ENCODE results near the gene SLC22A1. TPM values are rescaled to one million over a fixed set of nuclear protein-coding genes. Genes with fewer than 3 reads are reported as not detected.

The SLC22A1 gene
- total and polyA plus RNA-seq, 2 of the 8 experiments (the other 6 are each of a cell fraction or from before 2014, with no cell fraction given) = 0.12 to 0.45 TPM

- H3K4me1 ChIP-seq (replicated peaks in 1 of 4; ENCODE audit: control insufficient read depth in 3 of 4, insufficient read depth in 4 of 4, low read length in 3 of 4) = peaks cover 2 to 19% (median 3%) of the 10 kb centered on the region in 4 experiments; a peak in 5 of 7 replicates
- H4K91ac ChIP-seq (replicated peaks; ENCODE audit: insufficient read length, low read length) = no peak overlapping the region
- peak; percentile 97 for FAIRE-seq
- H3K36me3 ChIP-seq (ENCODE audit: control insufficient read depth in 2 of 4, insufficient read depth in 4 of 4, low read length in 3 of 4) = no peaks in the 10 kb centered on the region
- no peaks in the 10 kb centered on the region for H3K9me3 ChIP-seq (ENCODE audit: insufficient read depth in 2 of 2, low read depth in 1 of 2, low read length in 1 of 2)
- 0 out of 2 replicates have a peak overlapping the region, but pooled peaks have one; percentile 3 for H2BK5ac ChIP-seq (ENCODE audit: low read depth, low read length)
- H3K27me3 ChIP-seq (replicated peaks in 1 of 4; ENCODE audit: control insufficient read depth in 3 of 4, extremely low read depth in 1 of 4, insufficient read depth in 3 of 4, low read length in 3 of 4) = no peaks in the 10 kb centered on the region; a peak in 1 of 7 replicates
- H2AK5ac ChIP-seq (ENCODE audit: low read depth, low read length) = 0 out of 2 replicates have a peak overlapping the region, but pooled peaks have one; percentile 5
- H3K4ac ChIP-seq (replicated peaks; ENCODE audit: insufficient read length, low read depth, low read length) = no peak overlapping the region
- no peak overlapping the region for H3K27ac ChIP-seq (ENCODE audit: low read depth, low read length)
- no peak overlapping the region for H2BK20ac ChIP-seq (ENCODE audit: low read length)
- CTCF ChIA-PET (ENCODE audit: partially characterized antibody) = interaction anchor here (0.7 to 3.4 kb wide), 48 partner anchors 9 to 398 kb away, joined by 3 to 37 read pairs (median 4); no protein-coding TSS in a partner anchor
- no peak overlapping the region for H3K56ac ChIP-seq (replicated peaks; ENCODE audit: insufficient read length, low read depth, low read length)
- no peak overlapping the region for H2BK120ac ChIP-seq (replicated peaks; ENCODE audit: low read depth, low read length)
- no peak overlapping the region for H4K5ac ChIP-seq (ENCODE audit: insufficient read length, low read depth, low read length)
- no peak overlapping the region for H3K4me3 ChIP-seq (ENCODE audit: extremely low read depth in 1 of 4, insufficient read depth in 2 of 4, low read depth in 3 of 4, low read length in 4 of 4)
- 0 out of 2 replicates have a peak overlapping the region, but pooled peaks have one; percentile 51 for H2BK15ac ChIP-seq (ENCODE audit: low read length)
- TF ChIP-seq BRCA1 (IDR thresholded peaks at IDR 0.05; ENCODE audit: low read depth, low read length) = no peak
- TF ChIP-seq CTCF (IDR thresholded peaks at IDR 0.05; ENCODE audit: control extremely low read depth in 1 of 3, insufficient read depth in 1 of 3, low read depth in 1 of 3, low read length in 3 of 3) = peak; percentile 23 to 78 (median 72)
- peak; percentile 81 to 85 for TF ChIP-seq RAD21 (IDR thresholded peaks at IDR 0.05 in 1 of 2, conservative IDR thresholded peaks at IDR 0.05 in 1 of 2; ENCODE audit: low read depth in 2 of 2, low read length in 2 of 2)
- H3K23me2 ChIP-seq (ENCODE audit: low read depth, low read length) = no peaks in the 10 kb centered on the region
- no peak overlapping the region for H3K18ac ChIP-seq (ENCODE audit: extremely low read depth, low read length)
- no peaks in the 10 kb centered on the region for H4K20me1 ChIP-seq (replicated peaks in 1 of 2; ENCODE audit: control insufficient read depth in 1 of 2, insufficient read depth in 2 of 2, low read length in 2 of 2)
- POLR2A ChIA-PET (ENCODE audit: partially characterized antibody) = interaction anchor here (0.9 kb wide), 1 partner anchor 9 kb away, joined by 3 read pairs; no protein-coding TSS in a partner anchor
- no peak overlapping the region for H3K9ac ChIP-seq (replicated peaks in 1 of 4; ENCODE audit: extremely low read depth in 1 of 4, low read depth in 3 of 4, low read length in 3 of 4)
- no peaks in the 10 kb centered on the region for H3K79me1 ChIP-seq (ENCODE audit: low read depth, low read length)
- 73% methylated on average over 8 of the region's 8 CpGs; no CpG with 5 or more reads in 1 of the 2 experiments for WGBS, 2 experiments (ENCODE audit: extremely low coverage in 1 of 2, insufficient coverage in 1 of 2, insufficient read length in 1 of 2, insufficient replicate concordance in 2 of 2, low coverage in 1 of 2, low lambda C conversion rate in 2 of 2, missing lambda C conversion rate in 1 of 2)
- no peaks in the 10 kb centered on the region for H3K79me2 ChIP-seq (ENCODE audit: control insufficient read depth in 1 of 2, insufficient read depth in 2 of 2, low read length in 2 of 2)
- H4K8ac ChIP-seq (ENCODE audit: extremely low read depth, insufficient read depth, low read length) = no peak overlapping the region
- H3K23ac ChIP-seq (ENCODE audit: insufficient read length) = no peak overlapping the region
- H2BK12ac ChIP-seq (ENCODE audit: low read depth, low read length) = peak overlapping the region; percentile 12; the same call in 1 of the 2 replicates
- no peak overlapping the region for H3K4me2 ChIP-seq (ENCODE audit: insufficient read depth in 1 of 2, low read depth in 2 of 2, low read length in 2 of 2)
- DNase-seq (ENCODE audit: low read depth in 1 of 2, low spot score in 2 of 2) = peak in 1 of 2 experiments; percentile 71
- H2AFZ ChIP-seq (ENCODE audit: low read length) = no peak overlapping the region
- no peak overlapping the region for H3K14ac ChIP-seq (ENCODE audit: insufficient read length)
These were observed 16.6 kb downstream of the SLC22A1 start for GRCh38 chr6:160137989-160138835.
